ENCODE data around the gene MUC5AC.

- TF ChIP-seq EZH2 (IDR thresholded peaks at IDR 0.05; ENCODE audit: insufficient read depth, poor library complexity, severe bottlenecking), result no peak
- TF ChIP-seq EZH2phosphoT487 (IDR thresholded peaks at IDR 0.05; ENCODE audit: insufficient read depth, low read depth), result no peak
These were observed 45.2 kb downstream of the MUC5AC start for GRCh38 chr11:1202776-1203504.

Measured in GM23248 (cell line).